ENCODE measurements around the gene CPB1.

CPB1 gene

DNA sequence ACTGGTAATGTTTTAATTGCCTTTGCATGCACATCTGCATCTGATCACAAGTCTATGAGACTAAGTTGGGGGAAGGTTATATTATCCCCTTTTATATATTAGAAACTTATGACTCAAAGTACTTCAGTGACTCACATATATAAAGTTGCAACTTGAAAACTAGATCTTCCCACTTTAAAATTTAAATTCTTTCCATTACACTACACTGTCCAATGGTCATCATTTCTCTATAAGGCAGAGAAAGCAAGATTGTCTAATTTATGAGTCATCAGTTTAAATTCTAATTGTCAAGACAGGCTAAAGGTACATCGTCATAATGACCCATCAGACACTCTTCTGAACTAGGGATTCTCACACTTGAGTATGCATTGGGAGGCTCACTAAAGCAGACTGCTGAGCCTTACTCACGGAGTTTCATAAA, 75.4 kb downstream of the CPB1 start:
- DNase-seq (ENCODE audit: low spot score): no peak
- TF ChIP-seq, protein P1, sequence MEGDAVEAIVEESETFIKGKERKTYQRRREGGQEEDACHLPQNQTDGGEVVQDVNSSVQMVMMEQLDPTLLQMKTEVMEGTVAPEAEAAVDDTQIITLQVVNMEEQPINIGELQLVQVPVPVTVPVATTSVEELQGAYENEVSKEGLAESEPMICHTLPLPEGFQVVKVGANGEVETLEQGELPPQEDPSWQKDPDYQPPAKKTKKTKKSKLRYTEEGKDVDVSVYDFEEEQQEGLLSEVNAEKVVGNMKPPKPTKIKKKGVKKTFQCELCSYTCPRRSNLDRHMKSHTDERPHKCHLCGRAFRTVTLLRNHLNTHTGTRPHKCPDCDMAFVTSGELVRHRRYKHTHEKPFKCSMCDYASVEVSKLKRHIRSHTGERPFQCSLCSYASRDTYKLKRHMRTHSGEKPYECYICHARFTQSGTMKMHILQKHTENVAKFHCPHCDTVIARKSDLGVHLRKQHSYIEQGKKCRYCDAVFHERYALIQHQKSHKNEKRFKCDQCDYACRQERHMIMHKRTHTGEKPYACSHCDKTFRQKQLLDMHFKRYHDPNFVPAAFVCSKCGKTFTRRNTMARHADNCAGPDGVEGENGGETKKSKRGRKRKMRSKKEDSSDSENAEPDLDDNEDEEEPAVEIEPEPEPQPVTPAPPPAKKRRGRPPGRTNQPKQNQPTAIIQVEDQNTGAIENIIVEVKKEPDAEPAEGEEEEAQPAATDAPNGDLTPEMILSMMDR (IDR thresholded peaks at IDR 0.05; ENCODE audit: extremely low read depth, missing control alignments): no peak

DNA sequence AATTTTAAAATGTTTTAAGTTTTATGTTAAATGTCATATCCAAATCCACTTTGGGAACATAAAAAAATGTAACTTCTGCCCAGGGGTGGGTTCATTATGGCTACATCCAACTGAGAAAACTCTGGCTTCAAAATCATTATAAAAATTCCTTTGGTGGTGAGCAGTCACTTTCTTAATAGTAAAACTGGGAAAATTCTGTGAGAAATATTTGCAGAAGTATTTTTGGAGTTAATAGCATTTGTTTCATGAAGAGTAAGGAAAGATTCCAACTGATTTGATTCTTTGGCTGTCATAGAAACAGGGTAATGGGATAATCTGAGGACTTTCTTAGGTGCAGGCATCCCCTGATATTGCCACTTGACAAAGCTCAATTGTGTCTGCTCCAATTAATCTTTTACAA, 76.3 kb downstream of the CPB1 start:
- TF ChIP-seq, protein P1 (IDR thresholded peaks at IDR 0.05; ENCODE audit: extremely low read depth, missing control alignments): no peak
- no peak for DNase-seq (ENCODE audit: low spot score)

DNA sequence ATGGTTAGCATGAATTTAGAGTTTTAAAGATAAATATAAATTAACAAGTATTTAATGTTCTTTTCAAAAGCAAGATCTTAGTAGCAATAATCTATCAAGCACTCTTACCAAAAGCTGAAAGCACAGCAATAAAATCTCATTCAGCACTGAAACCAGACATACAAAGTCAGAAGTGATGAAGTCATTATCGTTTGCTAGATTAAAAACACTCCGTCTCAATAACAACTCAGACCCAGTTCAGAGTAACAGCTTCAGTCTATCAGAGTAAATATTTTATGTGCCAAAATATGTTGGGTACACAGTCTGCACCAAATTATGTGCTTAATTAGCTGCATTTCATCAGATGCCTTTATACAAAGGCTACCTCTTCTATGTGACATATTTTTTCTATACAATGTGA, 79.1 kb downstream of the CPB1 start:
- TF ChIP-seq, protein P1 (IDR thresholded peaks at IDR 0.05; ENCODE audit: extremely low read depth, missing control alignments): no peak
- no peak for DNase-seq (ENCODE audit: low spot score)
